ENCODE results near the gene SLC39A11.

SLC39A11 gene

GRCh38 chr17:72971226-72971880 is 121.1 kb downstream of the SLC39A11 start:
- DNase-seq, result no peak

GRCh38 chr17:72970797-72971196 is 121.7 kb downstream of the SLC39A11 start:
- no peak for DNase-seq

DNA sequence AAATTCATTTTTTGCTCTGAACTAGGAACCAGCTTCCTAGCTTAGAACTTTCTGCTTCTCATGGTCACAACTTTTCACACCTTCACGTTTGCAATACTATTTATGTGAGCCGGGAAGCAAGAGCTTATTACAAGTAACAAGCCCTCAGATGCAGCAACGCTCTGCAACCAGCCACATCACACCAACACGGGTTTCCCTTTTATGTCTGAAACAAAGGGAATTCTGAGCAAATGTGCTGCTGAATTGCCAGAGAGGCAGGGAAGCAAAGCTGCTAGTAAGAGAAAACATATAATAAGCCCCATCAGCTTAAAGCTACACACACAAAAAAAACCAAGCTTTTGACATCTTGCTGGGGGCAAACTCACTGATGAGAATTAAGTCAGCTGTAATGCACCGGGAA is 122.2 kb downstream of the SLC39A11 start:
- no peak for DNase-seq

GRCh38 chr17:72969293-72969906 is 123.1 kb downstream of the SLC39A11 start:
- DNase-seq, result no peak

GRCh38 chr17:72968798-72969197 is 123.7 kb downstream of the SLC39A11 start:
- DNase-seq, result no peak

GRCh38 chr17:72967977-72968585 is 124.4 kb downstream of the SLC39A11 start:
- no peak for DNase-seq

- DNase-seq, result no peak
These were observed 125.1 kb downstream of the SLC39A11 start for GRCh38 chr17:72967277-72967970.

DNA sequence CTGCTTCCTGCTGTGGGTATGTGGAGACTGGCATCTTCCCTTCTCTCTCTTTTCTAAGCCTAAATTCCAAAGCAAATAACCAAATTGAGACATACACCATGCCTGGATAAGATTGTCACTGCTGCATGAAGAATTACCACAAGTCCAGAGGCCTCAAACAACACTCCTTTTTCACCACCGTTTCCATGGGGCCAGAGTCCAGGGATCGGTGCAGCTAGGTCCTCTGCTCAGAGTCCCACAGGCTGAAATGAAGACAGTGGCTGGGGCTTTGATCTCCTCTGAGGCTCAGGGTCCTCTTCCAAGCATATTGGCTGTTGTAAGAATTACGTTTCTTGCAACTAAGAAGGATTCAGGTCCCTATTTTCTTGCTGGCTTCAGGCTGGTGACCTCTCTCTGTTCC is 130.4 kb downstream of the SLC39A11 start:
- DNase-seq, result no peak

- DNase-seq, result no peak
These were observed 136.9 kb downstream of the SLC39A11 start for GRCh38 chr17:72955391-72956140.

- DNase-seq, result no peak
These were observed 137.9 kb downstream of the SLC39A11 start for GRCh38 chr17:72954579-72954978.

DNA sequence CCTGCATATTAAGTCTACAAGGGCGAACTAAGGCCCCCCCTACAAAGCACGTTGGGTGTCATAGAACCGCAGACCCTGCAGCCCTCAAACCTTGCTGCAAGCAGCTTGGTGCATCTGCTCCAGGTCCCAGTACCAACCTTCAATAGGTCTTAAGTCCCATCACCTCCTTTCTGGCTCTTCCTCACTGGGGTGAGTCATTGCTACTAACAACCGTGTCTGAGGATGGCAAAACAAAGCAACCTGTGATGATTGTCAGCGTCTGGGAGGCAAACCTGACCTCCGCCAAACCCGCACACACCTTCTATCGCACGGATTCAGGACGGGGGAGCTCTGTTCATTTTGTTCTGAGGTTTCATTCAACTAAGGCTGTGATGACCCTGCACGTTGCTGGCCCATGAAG is 138.9 kb downstream of the SLC39A11 start:
- DNase-seq, result no peak

DNA sequence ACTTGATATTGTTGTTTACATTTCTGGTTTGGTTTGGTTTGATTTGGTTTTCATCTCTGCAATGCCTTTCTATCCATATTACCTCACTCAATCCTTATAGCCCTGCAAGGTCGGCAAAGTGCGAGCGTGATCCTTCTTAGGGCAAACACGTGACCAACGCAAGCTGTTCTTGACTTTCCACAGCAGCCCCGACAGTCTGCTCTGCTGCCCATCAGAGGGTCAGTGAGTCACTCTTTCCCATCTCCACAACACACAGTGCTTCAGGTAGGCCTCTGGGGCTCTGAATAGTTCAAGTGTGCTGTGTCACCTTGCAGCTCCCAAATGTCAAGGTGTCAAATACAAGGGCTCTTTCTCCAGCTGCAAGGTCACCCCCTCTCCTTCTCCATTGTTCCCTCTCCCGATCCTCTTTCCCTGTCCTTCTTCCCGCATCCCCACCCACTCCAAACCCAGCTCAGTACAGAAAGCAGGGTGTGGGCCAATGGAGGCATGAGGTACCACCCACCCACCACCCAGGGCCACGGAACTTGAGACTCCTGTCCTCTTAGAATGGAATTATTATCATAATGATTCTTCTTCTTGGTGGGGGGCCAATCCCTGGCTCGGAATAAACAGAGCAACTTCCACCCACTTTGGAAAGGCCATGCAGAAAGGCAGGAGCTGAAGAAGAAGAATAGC is 139.7 kb downstream of the SLC39A11 start:
- DNase-seq, result no peak

DNA sequence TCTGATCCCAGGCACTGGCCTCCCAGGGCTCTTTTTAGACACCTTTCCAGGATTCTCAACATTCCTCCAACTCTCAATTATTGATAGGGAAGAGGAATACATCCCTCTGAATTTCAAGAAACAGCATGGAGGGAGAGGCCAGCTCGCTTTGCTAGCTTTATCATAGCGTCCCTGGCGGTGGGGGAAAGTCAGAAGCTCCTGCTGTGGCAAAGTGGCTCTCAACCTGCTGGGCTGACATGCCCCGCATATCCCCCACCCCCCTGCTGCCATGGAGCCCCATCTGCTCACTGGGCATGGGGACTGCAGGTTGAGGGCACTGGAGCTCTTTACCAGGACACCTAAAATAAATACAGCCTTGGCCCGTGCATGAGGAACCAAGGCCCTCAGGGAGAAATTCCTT is 140.3 kb downstream of the SLC39A11 start:
- DNase-seq, result no peak

DNA sequence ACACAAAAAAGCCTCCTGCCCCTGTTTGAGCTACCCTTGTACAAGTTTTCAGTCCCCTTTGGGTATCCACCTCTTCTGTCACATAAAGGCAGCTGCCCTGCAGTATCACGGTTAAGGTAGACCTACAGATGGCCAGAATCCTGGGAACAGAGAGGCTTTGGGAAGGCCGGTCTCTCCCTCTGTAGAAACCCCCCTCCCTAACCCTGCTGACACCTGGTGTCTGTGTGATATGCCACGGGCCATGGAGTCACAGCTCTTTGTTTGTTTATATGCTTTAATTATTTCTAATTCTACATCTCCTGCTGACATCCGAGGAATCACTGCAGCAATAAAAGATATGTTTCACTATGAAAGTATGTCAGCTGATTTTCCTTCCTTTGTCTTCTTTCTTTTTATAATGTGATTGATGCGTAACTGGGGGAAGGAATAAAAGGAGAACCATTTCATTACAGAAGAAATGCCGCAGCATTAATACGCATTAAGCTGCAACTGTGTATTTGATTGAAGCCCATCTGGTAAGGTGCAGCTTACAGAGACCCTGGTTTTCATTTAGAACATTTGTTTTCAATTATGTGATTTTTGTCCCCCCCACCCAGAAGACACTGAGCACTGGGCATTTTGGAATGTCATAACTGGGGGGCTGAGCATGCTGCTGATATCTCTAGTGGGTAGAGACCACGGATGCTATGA is 142.1 kb downstream of the SLC39A11 start:
- DNase-seq, result no peak

DNA sequence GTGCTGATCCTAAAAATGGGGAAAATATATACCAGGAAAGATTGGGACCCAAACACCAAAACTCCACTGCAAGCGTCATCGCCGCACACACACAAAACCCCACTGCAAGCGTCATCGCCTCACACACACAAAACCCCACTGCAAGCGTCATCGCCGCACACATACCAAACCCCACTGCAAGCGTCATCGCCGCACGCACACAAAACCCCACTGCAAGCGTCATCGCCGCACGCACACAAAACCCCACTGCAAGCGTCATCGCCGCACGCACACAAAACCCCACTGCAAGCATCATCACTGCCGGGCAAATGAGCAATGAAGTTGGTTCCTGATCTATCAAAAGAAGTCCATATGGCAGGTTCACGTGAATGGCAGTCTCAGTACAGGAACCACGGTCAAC is 144.4 kb downstream of the SLC39A11 start:
- no peak for DNase-seq

- DNase-seq, result no peak
These were observed 145.0 kb downstream of the SLC39A11 start for GRCh38 chr17:72947475-72947874.

GRCh38 chr17:72946696-72947095 is 145.8 kb downstream of the SLC39A11 start:
- no peak for DNase-seq

- DNase-seq, result no peak
These were observed 146.3 kb downstream of the SLC39A11 start for GRCh38 chr17:72946156-72946555.

- no peak for DNase-seq
These were observed 147.0 kb downstream of the SLC39A11 start for GRCh38 chr17:72945473-72945872.

GRCh38 chr17:72943826-72944689 is 148.4 kb downstream of the SLC39A11 start:
- DNase-seq, result no peak

DNA sequence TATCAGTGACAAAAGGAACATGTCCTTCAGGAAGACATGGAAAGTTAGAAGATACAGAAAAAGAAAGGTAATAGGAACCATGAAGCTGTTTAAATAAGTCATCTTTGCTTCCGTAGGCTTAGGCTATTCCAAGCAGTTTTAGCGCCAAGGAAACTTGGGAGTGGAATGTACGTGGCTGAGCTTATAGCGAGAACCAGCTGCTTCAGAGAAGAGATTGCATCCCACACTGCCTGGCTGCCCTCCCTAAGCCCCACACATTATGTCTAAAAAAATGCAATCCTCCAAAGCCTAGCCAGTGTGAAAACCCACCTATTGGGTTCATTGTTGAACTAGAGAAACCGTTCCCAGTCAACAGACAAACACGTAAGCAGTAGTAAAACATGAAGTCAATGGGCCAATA is 149.9 kb downstream of the SLC39A11 start:
- DNase-seq, result no peak

Data from GDM1 (cell line).